Measurements from ENCODE around the gene AVPR2.

GRCh38 chrX:153878345-153878744 lies 26.1 kb upstream of the AVPR2 start:
- TF ChIP-seq, protein P1, sequence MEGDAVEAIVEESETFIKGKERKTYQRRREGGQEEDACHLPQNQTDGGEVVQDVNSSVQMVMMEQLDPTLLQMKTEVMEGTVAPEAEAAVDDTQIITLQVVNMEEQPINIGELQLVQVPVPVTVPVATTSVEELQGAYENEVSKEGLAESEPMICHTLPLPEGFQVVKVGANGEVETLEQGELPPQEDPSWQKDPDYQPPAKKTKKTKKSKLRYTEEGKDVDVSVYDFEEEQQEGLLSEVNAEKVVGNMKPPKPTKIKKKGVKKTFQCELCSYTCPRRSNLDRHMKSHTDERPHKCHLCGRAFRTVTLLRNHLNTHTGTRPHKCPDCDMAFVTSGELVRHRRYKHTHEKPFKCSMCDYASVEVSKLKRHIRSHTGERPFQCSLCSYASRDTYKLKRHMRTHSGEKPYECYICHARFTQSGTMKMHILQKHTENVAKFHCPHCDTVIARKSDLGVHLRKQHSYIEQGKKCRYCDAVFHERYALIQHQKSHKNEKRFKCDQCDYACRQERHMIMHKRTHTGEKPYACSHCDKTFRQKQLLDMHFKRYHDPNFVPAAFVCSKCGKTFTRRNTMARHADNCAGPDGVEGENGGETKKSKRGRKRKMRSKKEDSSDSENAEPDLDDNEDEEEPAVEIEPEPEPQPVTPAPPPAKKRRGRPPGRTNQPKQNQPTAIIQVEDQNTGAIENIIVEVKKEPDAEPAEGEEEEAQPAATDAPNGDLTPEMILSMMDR (IDR thresholded peaks at IDR 0.05; ENCODE audit: low read depth, low read length, missing input control): no peak
- TF ChIP-seq FOXA1 (IDR thresholded peaks at IDR 0.05) (no peak), NR2F2 (IDR thresholded peaks at IDR 0.05) (no peak), JUND (IDR thresholded peaks at IDR 0.05) (no peak), RAD21 (IDR thresholded peaks at IDR 0.05) (no peak), GABPA (IDR thresholded peaks at IDR 0.05 in 1 of 2, conservative IDR thresholded peaks at IDR 0.05 in 1 of 2) (no peak), EGR1 (IDR thresholded peaks at IDR 0.05; ENCODE audit: low read depth in 2 of 2) (no peak)
- TF ChIP-seq, protein P2, sequence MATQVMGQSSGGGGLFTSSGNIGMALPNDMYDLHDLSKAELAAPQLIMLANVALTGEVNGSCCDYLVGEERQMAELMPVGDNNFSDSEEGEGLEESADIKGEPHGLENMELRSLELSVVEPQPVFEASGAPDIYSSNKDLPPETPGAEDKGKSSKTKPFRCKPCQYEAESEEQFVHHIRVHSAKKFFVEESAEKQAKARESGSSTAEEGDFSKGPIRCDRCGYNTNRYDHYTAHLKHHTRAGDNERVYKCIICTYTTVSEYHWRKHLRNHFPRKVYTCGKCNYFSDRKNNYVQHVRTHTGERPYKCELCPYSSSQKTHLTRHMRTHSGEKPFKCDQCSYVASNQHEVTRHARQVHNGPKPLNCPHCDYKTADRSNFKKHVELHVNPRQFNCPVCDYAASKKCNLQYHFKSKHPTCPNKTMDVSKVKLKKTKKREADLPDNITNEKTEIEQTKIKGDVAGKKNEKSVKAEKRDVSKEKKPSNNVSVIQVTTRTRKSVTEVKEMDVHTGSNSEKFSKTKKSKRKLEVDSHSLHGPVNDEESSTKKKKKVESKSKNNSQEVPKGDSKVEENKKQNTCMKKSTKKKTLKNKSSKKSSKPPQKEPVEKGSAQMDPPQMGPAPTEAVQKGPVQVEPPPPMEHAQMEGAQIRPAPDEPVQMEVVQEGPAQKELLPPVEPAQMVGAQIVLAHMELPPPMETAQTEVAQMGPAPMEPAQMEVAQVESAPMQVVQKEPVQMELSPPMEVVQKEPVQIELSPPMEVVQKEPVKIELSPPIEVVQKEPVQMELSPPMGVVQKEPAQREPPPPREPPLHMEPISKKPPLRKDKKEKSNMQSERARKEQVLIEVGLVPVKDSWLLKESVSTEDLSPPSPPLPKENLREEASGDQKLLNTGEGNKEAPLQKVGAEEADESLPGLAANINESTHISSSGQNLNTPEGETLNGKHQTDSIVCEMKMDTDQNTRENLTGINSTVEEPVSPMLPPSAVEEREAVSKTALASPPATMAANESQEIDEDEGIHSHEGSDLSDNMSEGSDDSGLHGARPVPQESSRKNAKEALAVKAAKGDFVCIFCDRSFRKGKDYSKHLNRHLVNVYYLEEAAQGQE (IDR thresholded peaks at IDR 0.05): no peak
- TF ChIP-seq, protein P3, sequence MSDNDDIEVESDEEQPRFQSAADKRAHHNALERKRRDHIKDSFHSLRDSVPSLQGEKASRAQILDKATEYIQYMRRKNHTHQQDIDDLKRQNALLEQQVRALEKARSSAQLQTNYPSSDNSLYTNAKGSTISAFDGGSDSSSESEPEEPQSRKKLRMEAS (IDR thresholded peaks at IDR 0.05): no peak
